ENCODE data around the gene UBE2L6. TPM values are rescaled to one million over a fixed set of nuclear protein-coding genes. Genes with fewer than 3 reads are reported as not detected.

The UBE2L6 gene
- total and polyA plus RNA-seq, 8 donors: 2.2 to 73.0 (median 40.5) TPM

DNA sequence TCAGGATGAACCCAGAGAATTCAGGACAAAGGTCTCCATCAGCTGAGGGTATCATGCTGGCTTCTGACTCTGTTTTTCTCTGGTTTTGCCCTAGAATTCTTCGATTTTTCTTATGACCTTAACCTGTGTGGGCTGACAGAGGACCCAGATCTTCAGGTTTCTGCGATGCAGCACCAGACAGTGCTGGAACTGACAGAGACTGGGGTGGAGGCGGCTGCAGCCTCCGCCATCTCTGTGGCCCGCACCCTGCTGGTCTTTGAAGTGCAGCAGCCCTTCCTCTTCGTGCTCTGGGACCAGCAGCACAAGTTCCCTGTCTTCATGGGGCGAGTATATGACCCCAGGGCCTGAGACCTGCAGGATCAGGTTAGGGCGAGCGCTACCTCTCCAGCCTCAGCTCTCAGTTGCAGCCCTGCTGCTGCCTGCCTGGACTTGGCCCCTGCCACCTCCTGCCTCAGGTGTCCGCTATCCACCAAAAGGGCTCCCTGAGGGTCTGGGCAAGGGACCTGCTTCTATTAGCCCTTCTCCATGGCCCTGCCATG, 46.8 kb upstream of the UBE2L6 start:
- Histone ChIP-seq H3K4me3 (no peak overlapping the region), H3K36me3 (peaks cover 13 to 76% (median 70%) of the 10 kb centered on the region in 4 donors), H3K27ac (no peak overlapping the region), H3K27me3 (no peaks in the 10 kb centered on the region), H3K9me3 (peaks cover 0 to 4% (median 3%) of the 10 kb centered on the region in 4 donors), H3K4me1 (no peaks in the 10 kb centered on the region)
- DNase-seq: no peak
- WGBS, 5 donors: 73 to 85% (median 81%) methylated on average over 7 to 10 of the region's 10 CpGs
- intact Hi-C loops (cut with DNase I; ENCODE audit: low total_unique reads): no loop called here
- TF ChIP-seq, protein P1, sequence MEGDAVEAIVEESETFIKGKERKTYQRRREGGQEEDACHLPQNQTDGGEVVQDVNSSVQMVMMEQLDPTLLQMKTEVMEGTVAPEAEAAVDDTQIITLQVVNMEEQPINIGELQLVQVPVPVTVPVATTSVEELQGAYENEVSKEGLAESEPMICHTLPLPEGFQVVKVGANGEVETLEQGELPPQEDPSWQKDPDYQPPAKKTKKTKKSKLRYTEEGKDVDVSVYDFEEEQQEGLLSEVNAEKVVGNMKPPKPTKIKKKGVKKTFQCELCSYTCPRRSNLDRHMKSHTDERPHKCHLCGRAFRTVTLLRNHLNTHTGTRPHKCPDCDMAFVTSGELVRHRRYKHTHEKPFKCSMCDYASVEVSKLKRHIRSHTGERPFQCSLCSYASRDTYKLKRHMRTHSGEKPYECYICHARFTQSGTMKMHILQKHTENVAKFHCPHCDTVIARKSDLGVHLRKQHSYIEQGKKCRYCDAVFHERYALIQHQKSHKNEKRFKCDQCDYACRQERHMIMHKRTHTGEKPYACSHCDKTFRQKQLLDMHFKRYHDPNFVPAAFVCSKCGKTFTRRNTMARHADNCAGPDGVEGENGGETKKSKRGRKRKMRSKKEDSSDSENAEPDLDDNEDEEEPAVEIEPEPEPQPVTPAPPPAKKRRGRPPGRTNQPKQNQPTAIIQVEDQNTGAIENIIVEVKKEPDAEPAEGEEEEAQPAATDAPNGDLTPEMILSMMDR (IDR thresholded peaks at IDR 0.05): no peak
- TF ChIP-seq POLR2A (IDR thresholded peaks at IDR 0.05) (no peak), POLR2AphosphoS5 (IDR thresholded peaks at IDR 0.05) (no peak), EP300 (IDR thresholded peaks at IDR 0.05) (no peak)

DNA sequence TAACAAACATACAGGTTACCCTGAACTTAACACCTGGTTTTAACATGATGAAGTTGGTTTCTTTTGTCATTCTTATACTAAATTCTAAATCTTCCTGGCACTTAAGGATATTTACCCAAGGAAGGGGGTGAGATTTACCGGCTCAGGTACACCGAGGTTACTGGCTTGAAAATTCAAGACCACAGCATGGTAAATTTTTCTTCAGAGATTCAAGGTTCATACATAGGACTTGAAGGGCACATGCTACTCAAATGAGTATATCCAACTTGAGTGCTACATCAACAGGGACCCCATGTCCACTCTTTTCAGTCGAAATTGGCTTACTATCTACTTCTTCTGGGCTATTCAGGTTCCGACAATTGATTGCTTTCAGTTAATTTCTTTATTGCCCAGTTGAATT, 42.7 kb upstream of the UBE2L6 start:
- H3K4me3 ChIP-seq: no peak overlapping the region
- H3K9me3 ChIP-seq: no peaks in the 10 kb centered on the region
- H3K4me1 ChIP-seq: no peaks in the 10 kb centered on the region
- DNase-seq: no peak
- no peak overlapping the region for H3K27ac ChIP-seq
- H3K36me3 ChIP-seq: peaks cover 23 to 92% (median 91%) of the 10 kb centered on the region in 4 donors
- intact Hi-C loops (cut with DNase I; ENCODE audit: low total_unique reads): no loop called here
- H3K27me3 ChIP-seq: no peaks in the 10 kb centered on the region
- 76 to 87% (median 84%) methylated on average over 4 of the region's 4 CpGs for WGBS, 5 donors
- TF ChIP-seq, protein P1 (IDR thresholded peaks at IDR 0.05): no peak
- TF ChIP-seq POLR2AphosphoS5 (IDR thresholded peaks at IDR 0.05) (no peak), EP300 (IDR thresholded peaks at IDR 0.05) (no peak), POLR2A (IDR thresholded peaks at IDR 0.05) (no peak)

DNA sequence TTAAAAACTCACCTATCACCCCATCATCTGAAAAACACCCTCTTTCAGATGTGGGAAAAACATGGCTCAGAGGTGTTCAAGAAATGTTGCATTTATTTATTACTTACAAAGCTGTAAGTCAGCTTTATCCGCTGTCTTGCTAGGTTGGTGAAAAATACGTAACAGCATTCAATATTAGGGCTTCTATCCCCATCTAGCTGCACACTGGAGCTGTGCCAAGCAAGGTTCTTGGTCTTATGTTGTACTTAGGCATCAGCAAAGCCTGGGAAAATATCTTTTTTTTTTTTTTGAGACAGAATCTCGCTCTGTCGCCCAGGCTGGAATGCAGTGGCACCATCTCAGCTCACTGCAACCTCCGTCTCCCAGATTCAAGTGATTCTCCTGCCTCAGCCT, 37.6 kb upstream of the UBE2L6 start:
- Histone ChIP-seq H3K4me3 (no peak overlapping the region), H3K4me1 (peaks cover 0 to under 1% (median 0%) of the 10 kb centered on the region in 4 donors), H3K36me3 (peaks cover 9 to 57% (median 55%) of the 10 kb centered on the region in 4 donors), H3K27ac (no peak overlapping the region), H3K9me3 (no peaks in the 10 kb centered on the region), H3K27me3 (no peaks in the 10 kb centered on the region)
- DNase-seq: peak in 1 of 2 donors; percentile 24
- TF ChIP-seq POLR2A (IDR thresholded peaks at IDR 0.05): no peak
- no peak for TF ChIP-seq EP300 (IDR thresholded peaks at IDR 0.05)
- TF ChIP-seq, protein P1 (IDR thresholded peaks at IDR 0.05): no peak
- TF ChIP-seq POLR2AphosphoS5 (IDR thresholded peaks at IDR 0.05): no peak
- intact Hi-C loops (cut with DNase I; ENCODE audit: low total_unique reads): no loop called here
- 87 to 90% (median 90%) methylated on average over 5 of the region's 5 CpGs for WGBS, 5 donors

DNA sequence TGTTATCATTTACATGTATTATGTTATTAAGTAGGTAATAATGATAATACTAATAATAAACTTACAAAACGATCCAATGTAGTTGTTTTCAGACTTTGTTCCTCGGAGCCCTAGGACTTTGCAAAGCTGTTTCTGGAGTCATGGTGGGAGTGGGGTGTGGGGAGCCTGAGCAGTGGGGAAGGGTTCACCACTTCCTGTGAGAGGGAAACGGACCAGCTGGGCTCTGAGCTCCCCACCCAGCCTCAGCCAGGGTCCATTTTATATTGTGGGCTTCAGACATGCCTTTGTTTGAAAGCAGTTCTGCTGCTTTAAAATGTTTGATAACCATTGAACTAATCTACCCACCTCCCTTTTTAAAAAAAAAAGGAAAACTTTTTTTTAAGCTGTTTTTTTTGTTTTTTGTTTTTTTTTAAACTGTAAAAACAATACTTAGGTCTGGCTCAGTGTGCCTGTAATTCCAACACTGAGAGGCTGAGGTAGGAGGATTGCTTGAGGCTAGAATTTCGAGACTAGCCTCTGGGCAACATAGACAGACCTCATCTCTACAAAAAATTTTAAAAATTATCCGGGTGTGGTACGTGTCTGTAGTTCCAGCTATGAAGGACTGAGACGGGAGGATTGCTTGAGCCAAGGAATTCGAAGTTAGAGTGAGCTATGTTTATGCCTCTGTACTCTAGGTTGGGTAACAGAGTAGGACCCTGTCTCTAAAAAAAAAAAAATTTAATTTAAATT, 37.0 kb upstream of the UBE2L6 start:
- intact Hi-C loops (cut with DNase I; ENCODE audit: low total_unique reads): no loop called here
- TF ChIP-seq POLR2A (IDR thresholded peaks at IDR 0.05): no peak
- TF ChIP-seq, protein P1 (IDR thresholded peaks at IDR 0.05): no peak
- TF ChIP-seq POLR2AphosphoS5 (IDR thresholded peaks at IDR 0.05): no peak
- no peak for TF ChIP-seq EP300 (IDR thresholded peaks at IDR 0.05)
- DNase-seq: peak in 1 of 2 donors; percentile 47

More for the DNA sequence above, 37.0 kb upstream of the UBE2L6 start:
- Histone ChIP-seq H3K36me3 (peaks cover 9 to 54% (median 52%) of the 10 kb centered on the region in 4 donors), H3K4me1 (peaks cover 0 to 6% (median 3%) of the 10 kb centered on the region in 4 donors), H3K27ac (no peak overlapping the region), H3K27me3 (no peaks in the 10 kb centered on the region), H3K9me3 (no peaks in the 10 kb centered on the region), H3K4me3 (no peak overlapping the region)
- 50 to 58% (median 53%) methylated on average over 8 of the region's 8 CpGs for WGBS, 5 donors

All from stomach (tissue), 9 donors.